ENCODE results near the gene TBX21. TPM values are rescaled to one million over a fixed set of nuclear protein-coding genes. Genes with fewer than 3 reads are reported as not detected.

Gene TBX21
- total RNA-seq, 4 donors from 2014 or later, result 1.1 to 4.5 (median 2.9) TPM; not detected in 1

GRCh38 chr17:47709594-47709993, 23.4 kb upstream of the TBX21 start:
- peaks cover 0 to 30% (median 0%) of the 10 kb centered on the region in 4 donors for H3K27me3 ChIP-seq
- intact Hi-C loops (cut with DNase I), result no loop called here
- no peak overlapping the region for H3K4me3 ChIP-seq
- TF ChIP-seq POLR2A (IDR thresholded peaks at IDR 0.05) (no peak), CTCF (IDR thresholded peaks at IDR 0.05) (no peak)
- no peak overlapping the region for H3K27ac ChIP-seq
- H3K4me1 ChIP-seq, result peaks cover 0 to 37% (median 13%) of the 10 kb centered on the region in 3 donors
- no peaks in the 10 kb centered on the region for H3K9me3 ChIP-seq
- WGBS, 2 donors, result 86 to 90% methylated on average over 3 of the region's 3 CpGs
- no peak for DNase-seq
- H3K36me3 ChIP-seq, result peaks cover 0 to 31% (median 6%) of the 10 kb centered on the region in 3 donors

- TF ChIP-seq CTCF (IDR thresholded peaks at IDR 0.05), result no peak
- intact Hi-C loops (cut with DNase I), result loop anchor here (10.0 kb wide), 1 partner anchor 83 kb away; no protein-coding TSS in a partner anchor
- 99% methylated on average over 11 of the region's 15 CpGs; no CpG with 5 or more reads in 1 of the 2 donors for WGBS, 2 donors
- Histone ChIP-seq H3K27ac (no peak overlapping the region), H3K9me3 (no peaks in the 10 kb centered on the region), H3K27me3 (peaks cover 0 to 36% (median 0%) of the 10 kb centered on the region in 4 donors), H3K4me3 (no peak overlapping the region), H3K4me1 (peaks cover 0 to 26% (median 7%) of the 10 kb centered on the region in 3 donors), H3K36me3 (peaks cover 0 to 28% (median 6%) of the 10 kb centered on the region in 3 donors)
- DNase-seq, result no peak
Measured at GRCh38 chr17:47711366-47712099, 21.5 kb upstream of the TBX21 start.

- no peak overlapping the region for H3K4me3 ChIP-seq
- intact Hi-C loops (cut with DNase I), result loop anchor here (10.0 kb wide), 1 partner anchor 82 kb away; no protein-coding TSS in a partner anchor
- no peaks in the 10 kb centered on the region for H3K9me3 ChIP-seq
- no peak for DNase-seq
- 42 to 60% methylated on average over 3 to 4 of the region's 5 CpGs for WGBS, 2 donors
- no peak overlapping the region for H3K27ac ChIP-seq
- TF ChIP-seq POLR2A (IDR thresholded peaks at IDR 0.05), result no peak
- TF ChIP-seq CTCF (IDR thresholded peaks at IDR 0.05), result no peak
- H3K27me3 ChIP-seq, result peaks cover 0 to 42% (median 0%) of the 10 kb centered on the region in 4 donors
- peaks cover 0 to 28% (median 6%) of the 10 kb centered on the region in 3 donors for H3K36me3 ChIP-seq
- H3K4me1 ChIP-seq, result peaks cover 0 to 17% (median 0%) of the 10 kb centered on the region in 3 donors
Measured at GRCh38 chr17:47712330-47713023, 20.6 kb upstream of the TBX21 start.

- peaks cover 0 to 59% (median 0%) of the 10 kb centered on the region in 4 donors for H3K27me3 ChIP-seq
- H3K9me3 ChIP-seq, result no peaks in the 10 kb centered on the region
- no peak for DNase-seq
- TF ChIP-seq CTCF (IDR thresholded peaks at IDR 0.05) (no peak), POLR2A (IDR thresholded peaks at IDR 0.05) (no peak)
- H3K4me3 ChIP-seq, result no peak overlapping the region
- peaks cover 0 to 3% (median 0%) of the 10 kb centered on the region in 3 donors for H3K4me1 ChIP-seq
- 38 to 51% methylated on average over 8 to 15 of the region's 15 CpGs for WGBS, 2 donors
- H3K36me3 ChIP-seq, result peaks cover 0 to 25% (median 6%) of the 10 kb centered on the region in 3 donors
- intact Hi-C loops (cut with DNase I), result loop anchor here (10.0 kb wide), 1 partner anchor 81 kb away; no protein-coding TSS in a partner anchor
- no peak overlapping the region for H3K27ac ChIP-seq
Measured at GRCh38 chr17:47713980-47714700, 18.9 kb upstream of the TBX21 start.
